H9 (cell line): Measurements from ENCODE around the gene RASSF3. TPM values are rescaled to one million over a fixed set of nuclear protein-coding genes. Genes with fewer than 3 reads are reported as not detected.
A peak's percentile ranks its signal among the peaks of the same experiment; 100 is the strongest.

Experiments used
- DNase-seq: peaks from one replicate; pipeline ENCODE4 v3.0.0-alpha.2; 2017
- H2AFZ ChIP-seq: one replicate; pipeline ENCODE4 v1.6.1; 2013; ENCODE audit warnings: mild to moderate bottlenecking, low read length, control low read depth, moderate library complexity
- H2AK5ac ChIP-seq: 2 replicates; pipeline ENCODE4 v1.6.1; 2013; ENCODE audit warnings: low read length, control low read depth, mixed read lengths; ENCODE audit not compliant: insufficient read length
- H2BK120ac ChIP-seq: one replicate; pipeline ENCODE4 v1.6.1; 2013; ENCODE audit warnings: low read depth, mild to moderate bottlenecking, low read length, control low read depth, inconsistent platforms; ENCODE audit not compliant: poor library complexity, severe bottlenecking
- H2BK12ac ChIP-seq: 2 replicates; pipeline ENCODE4 v1.6.1; 2013; ENCODE audit warnings: low read length, control low read depth, mixed read lengths, low read depth; ENCODE audit not compliant: insufficient read length
- H2BK15ac ChIP-seq: 2 replicates; pipeline ENCODE4 v1.6.1; 2013; ENCODE audit warnings: low read depth, low read length, control low read depth
- H2BK20ac ChIP-seq: one replicate; pipeline ENCODE4 v1.6.1; 2013; ENCODE audit warnings: low read depth, mild to moderate bottlenecking, low read length, control low read depth, inconsistent platforms; ENCODE audit not compliant: poor library complexity, severe bottlenecking
- H2BK5ac ChIP-seq: 2 replicates; pipeline ENCODE4 v1.6.1; 2013; ENCODE audit warnings: low read length, control low read depth, mixed read lengths; ENCODE audit not compliant: insufficient read length
- H3K14ac ChIP-seq: 2 replicates; pipeline ENCODE4 v1.6.1; 2013; ENCODE audit warnings: low read length, control low read depth; ENCODE audit not compliant: insufficient read depth
- H3K18ac ChIP-seq: 2 replicates; pipeline ENCODE4 v1.6.1; 2013; ENCODE audit warnings: low read depth, mild to moderate bottlenecking, mixed read lengths, low read length, control low read depth; ENCODE audit not compliant: insufficient read length
- H3K23ac ChIP-seq: 2 replicates; pipeline ENCODE4 v1.6.1; 2013; ENCODE audit warnings: low read length, control low read depth, mixed read lengths, low read depth; ENCODE audit not compliant: insufficient read length
- H3K23me2 ChIP-seq: 2 replicates; pipeline ENCODE4 v1.6.1; 2013; ENCODE audit warnings: low read depth, mild to moderate bottlenecking, mixed read lengths, low read length, control low read depth; ENCODE audit not compliant: insufficient read length, poor library complexity, severe bottlenecking
- H3K27ac ChIP-seq: 2 replicates; pipeline ENCODE4 v1.5.1; 2013; ENCODE audit warnings: low read length, control low read depth, mixed read lengths, low read depth; ENCODE audit not compliant: insufficient read length
- H3K27me3 ChIP-seq: 2 replicates; pipeline ENCODE4 v1.6.1; 2013; ENCODE audit warnings: low read length, control low read depth, inconsistent platforms; ENCODE audit not compliant: insufficient read depth
- H3K4ac ChIP-seq: 2 replicates; pipeline ENCODE4 v1.6.1; 2013; ENCODE audit warnings: low read depth, mild to moderate bottlenecking, control low read depth, inconsistent platforms, low read length, moderate library complexity
- H3K4me1 ChIP-seq: 2 replicates; pipeline ENCODE4 v1.6.1; 2013; ENCODE audit warnings: low read length, control low read depth, inconsistent platforms; ENCODE audit not compliant: insufficient read depth
- H3K4me2 ChIP-seq: 2 replicates; pipeline ENCODE4 v1.6.1; 2013; ENCODE audit warnings: low read length, control low read depth, mixed read lengths; ENCODE audit not compliant: insufficient read length, insufficient read depth
- H3K56ac ChIP-seq: 2 replicates; pipeline ENCODE4 v1.6.1; 2013; ENCODE audit warnings: low read depth, mild to moderate bottlenecking, mixed read lengths, low read length, control low read depth; ENCODE audit not compliant: insufficient read length
- H3K79me1 ChIP-seq: 2 replicates; pipeline ENCODE4 v1.6.1; 2013; ENCODE audit warnings: low read depth, mild to moderate bottlenecking, moderate library complexity, low read length, control low read depth, inconsistent platforms; ENCODE audit not compliant: insufficient read depth, poor library complexity, severe bottlenecking
- H3K79me2 ChIP-seq: 2 replicates; pipeline ENCODE4 v1.6.1; 2013; ENCODE audit warnings: low read length, control low read depth, inconsistent platforms; ENCODE audit not compliant: insufficient read depth
- H3K9ac ChIP-seq: 2 replicates; pipeline ENCODE4 v1.6.1; 2013; ENCODE audit warnings: low read length, control low read depth, mixed read lengths; ENCODE audit not compliant: insufficient read length; ENCODE audit errors: extremely low read depth
- H3K9me3 ChIP-seq: one replicate; pipeline ENCODE4 v1.6.1; 2013; ENCODE audit warnings: low read depth, low read length, inconsistent platforms; ENCODE audit not compliant: control insufficient read depth
- H3T11ph ChIP-seq: one replicate; pipeline ENCODE4 v1.6.1; 2013; ENCODE audit warnings: mild to moderate bottlenecking, low read length, control low read depth, inconsistent platforms
- H4K20me1 ChIP-seq: one replicate; pipeline ENCODE4 v1.6.1; 2013; ENCODE audit not compliant: control insufficient read depth, insufficient read length, insufficient read depth
- H4K5ac ChIP-seq: 2 replicates; pipeline ENCODE4 v1.6.1; 2013; ENCODE audit warnings: low read depth, mild to moderate bottlenecking, mixed read lengths, low read length, control low read depth; ENCODE audit not compliant: insufficient read length
- H4K8ac ChIP-seq: replicated peaks from 2 replicates; pipeline ENCODE4 v1.6.1; 2013; ENCODE audit warnings: low read length, control low read depth, mixed read lengths, low read depth; ENCODE audit not compliant: insufficient read length
- H4K91ac ChIP-seq: 2 replicates; pipeline ENCODE4 v1.6.1; 2013; ENCODE audit warnings: low read depth, mild to moderate bottlenecking, moderate library complexity, mixed read lengths, low read length, control low read depth; ENCODE audit not compliant: insufficient read length
- H3K27ac Mint-ChIP-seq, 3 experiments: 2 replicates in 2 of 3; 3 replicates in 1 of 3; pipeline ENCODE4 v1.8.0; 2020 to 2021; ENCODE audit warnings: mixed read lengths in 3 of 3, mild to moderate bottlenecking in 1 of 3, moderate library complexity in 1 of 3
- H3K27me3 Mint-ChIP-seq: 2 replicates; pipeline ENCODE4 v1.8.0; 2021; ENCODE audit warnings: low read depth, mild to moderate bottlenecking, moderate library complexity, mixed read lengths
- H3K36me3 Mint-ChIP-seq, 3 experiments: 2 replicates in 2 of 3; 3 replicates in 1 of 3; pipeline ENCODE4 v1.8.0; 2020 to 2021; ENCODE audit warnings: low read depth in 3 of 3, mixed read lengths in 3 of 3; ENCODE audit not compliant: insufficient read depth in 1 of 3
- H3K4me1 Mint-ChIP-seq, 2 experiments: 2 replicates each; pipeline ENCODE4 v1.8.0; 2020; ENCODE audit warnings: mixed read lengths in 2 of 2
- H3K4me3 Mint-ChIP-seq, 2 experiments: 2 replicates in 1 of 2; 3 replicates in 1 of 2; pipeline ENCODE4 v1.8.0; 2020 to 2021; ENCODE audit warnings: mild to moderate bottlenecking in 2 of 2, mixed read lengths in 2 of 2, moderate library complexity in 1 of 2
- H3K9me3 Mint-ChIP-seq, 2 experiments: 2 replicates in 1 of 2; 3 replicates in 1 of 2; pipeline ENCODE4 v1.8.0; 2020; ENCODE audit warnings: mild to moderate bottlenecking in 2 of 2, mixed read lengths in 2 of 2, moderate library complexity in 1 of 2
- CTCF ChIP-seq: fragments of 200-600 bp; sonication (generic); conservative IDR thresholded peaks from 3 replicates; pipeline ENCODE4 v1.8.0; 2021; ENCODE audit warnings: antibody characterized with exemption, mild to moderate bottlenecking
- WGBS: extraction: QIAGEN DNeasy Blood & Tissue Kit; methylation state at CpG from one replicate; pipeline ENCODE4 v1.1.7; 2013; ENCODE audit warnings: missing lambda C conversion rate, low lambda C conversion rate, mixed read lengths; ENCODE audit not compliant: insufficient read length; ENCODE audit errors: extremely low coverage; 5-methylcytosine and 5-hydroxymethylcytosine counted together
- total RNA-seq: library from RNA; stranded (reverse); gene quantifications from 2 replicates; pipeline ENCODE4 v1.2.1, GENCODE V29; 2021

RASSF3 gene
- total RNA-seq, 1 experiment from 2014 or later: 45.1 TPM

GRCh38 chr12:64567570-64567969 is 42.7 kb upstream of the RASSF3 start:
- H2BK15ac ChIP-seq: no peak overlapping the region
- no CpG with 5 or more reads among the region's 8 CpGs for WGBS

More at GRCh38 chr12:64567570-64567969, 42.7 kb upstream of the RASSF3 start:
- no peak overlapping the region for H2AK5ac ChIP-seq
- H3K4me1 Mint-ChIP-seq: peaks cover 18 to 22% of the 10 kb centered on the region in 2 experiments
- H3K27ac Mint-ChIP-seq: peak overlapping the region in 1 of 3 experiments; percentile 5; a peak in 1 of 7 replicates
- no peak overlapping the region for H3T11ph ChIP-seq
- no peak overlapping the region for H2BK5ac ChIP-seq
- no peak overlapping the region for H4K5ac ChIP-seq
- no peaks in the 10 kb centered on the region for H3K79me2 ChIP-seq
- H3K56ac ChIP-seq: no peak overlapping the region
- H3K4me2 ChIP-seq: no peak overlapping the region
- no peaks in the 10 kb centered on the region for H3K9me3 ChIP-seq
- H3K36me3 Mint-ChIP-seq: no peaks in the 10 kb centered on the region
- no peaks in the 10 kb centered on the region; the same call in 1 of the 2 replicates for H3K27me3 Mint-ChIP-seq
- TF ChIP-seq CTCF: no peak
- H2BK12ac ChIP-seq: no peak overlapping the region
- H2AFZ ChIP-seq: no peak overlapping the region
- no peak overlapping the region for H4K91ac ChIP-seq
- H3K9me3 Mint-ChIP-seq: no peaks in the 10 kb centered on the region
- H4K8ac ChIP-seq: no peak overlapping the region
- no peaks in the 10 kb centered on the region for H4K20me1 ChIP-seq
- H3K23ac ChIP-seq: no peak overlapping the region
- H3K4ac ChIP-seq: no peak overlapping the region
- H3K4me3 Mint-ChIP-seq: no peak overlapping the region
- DNase-seq: no peak
- H3K23me2 ChIP-seq: no peaks in the 10 kb centered on the region
- H3K18ac ChIP-seq: no peak overlapping the region
- no peaks in the 10 kb centered on the region for H3K27me3 ChIP-seq
- no peak overlapping the region for H3K27ac ChIP-seq
- H3K79me1 ChIP-seq: no peaks in the 10 kb centered on the region
- no peak overlapping the region for H2BK20ac ChIP-seq
- H2BK120ac ChIP-seq: no peak overlapping the region
- H3K9ac ChIP-seq: no peak overlapping the region
- H3K14ac ChIP-seq: no peak overlapping the region; the same call in 1 of the 2 replicates
- peaks cover 6% of the 10 kb centered on the region; the same call in 1 of the 2 replicates for H3K4me1 ChIP-seq
